Motor neuron (in vitro differentiated cells): ENCODE data around the gene LYZL1. TPM values are rescaled to one million over a fixed set of nuclear protein-coding genes. Genes with fewer than 3 reads are reported as not detected.

ENCODE experiments used
- ATAC-seq, 8 experiments: fragments of 200-7000 bp; cut with Tn5 transposase; replicated peaks in 6 of 8; 2 replicates each; pipeline ENCODE4 v1.8.0; 2021; ENCODE audit warnings: mild to moderate bottlenecking in 8 of 8, moderate library complexity in 8 of 8
- H3K27ac ChIP-seq, 2 donors: fragments of 250-450 bp; sonication (Bioruptor Pico); 2 replicates each; pipeline ENCODE4 v1.9.0; 2021; ENCODE audit warnings: antibody characterized with exemption in 2 of 2, mild to moderate bottlenecking in 2 of 2, moderate library complexity in 1 of 2
- H3K4me1 ChIP-seq, 2 donors: fragments of 250-450 bp; sonication (Bioruptor Pico); replicated peaks in 1 of 2; 2 replicates each; pipeline ENCODE4 v1.6.1; 2021; ENCODE audit warnings: antibody characterized with exemption in 2 of 2, mild to moderate bottlenecking in 2 of 2, moderate library complexity in 1 of 2
- H3K4me3 ChIP-seq, 5 donors: fragments of 250-450 bp; sonication (Bioruptor Pico); 2 replicates each; pipeline ENCODE4 v1.9.0; 2021; ENCODE audit warnings: antibody characterized with exemption in 5 of 5, mild to moderate bottlenecking in 5 of 5, moderate library complexity in 4 of 5
- WGBS, 10 experiments: fragments of 450-650 bp; shearing (Covaris generic); methylation state at CpG; one replicate each; pipeline ENCODE4 v1.0.0; 2022; 5-methylcytosine and 5-hydroxymethylcytosine counted together
- in situ Hi-C, 9 experiments: fragments of 400-800 bp; cut with MboI; loops; one replicate each; pipeline ENCODE4 v1.15.0; 2021; ENCODE audit warnings: low sequenced_read_pairs in 9 of 9, low pct_unique_long_range_greater_than_20kb in 2 of 9; ENCODE audit not compliant: unreplicated experiment in 9 of 9
- total RNA-seq, 8 experiments: library from RNA; unstranded; fragments of 300-600 nt; gene quantifications; 2 replicates each; pipeline versions ENCODE4 v1.2.3 to v1.2.4, GENCODE V29; 2022

The LYZL1 gene
- total RNA-seq, 8 experiments from 2014 or later, result not detected

- H3K27ac ChIP-seq, result no peak overlapping the region
- 0 to 86% (median 41%) methylated on average over 1 to 16 of the region's 18 CpGs; no CpG with 5 or more reads in 2 of the 10 experiments for WGBS, 10 experiments
These were observed 35.8 kb upstream of the LYZL1 start for GRCh38 chr10:29252811-29253689.

GRCh38 chr10:29253690-29254029 is 35.2 kb upstream of the LYZL1 start:
- in situ Hi-C loops, result no loop called here
- 0 to 100% (median 71%) methylated on average over 1 to 3 of the region's 3 CpGs; no CpG with 5 or more reads in 1 of the 10 experiments for WGBS, 10 experiments
- H3K27ac ChIP-seq, result no peak overlapping the region
- ATAC-seq, result no peak
- H3K4me1 ChIP-seq, result peaks cover 7 to 10% of the 10 kb centered on the region in 2 donors
- no peak overlapping the region for H3K4me3 ChIP-seq

More at GRCh38 chr10:29252811-29253689, 35.8 kb upstream of the LYZL1 start:
- peak in 4 of 8 experiments; percentile 19 to 46 (median 26) for ATAC-seq
- Histone ChIP-seq H3K4me1 (peaks cover 7 to 10% of the 10 kb centered on the region in 2 donors), H3K4me3 (no peak overlapping the region)
- in situ Hi-C loops, result no loop called here

GRCh38 chr10:29254123-29255046 is 34.5 kb upstream of the LYZL1 start:
- in situ Hi-C loops, result no loop called here
- H3K27ac ChIP-seq, result no peak overlapping the region
- H3K4me3 ChIP-seq, result no peak overlapping the region
- ATAC-seq, result peak in 5 of 8 experiments; percentile 29 to 70 (median 39)
- 15 to 60% (median 31%) methylated on average over 1 to 6 of the region's 9 CpGs; no CpG with 5 or more reads in 4 of the 10 experiments for WGBS, 10 experiments
- H3K4me1 ChIP-seq, result peaks cover 7 to 10% of the 10 kb centered on the region in 2 donors

- 14 to 100% (median 83%) methylated on average over 1 to 3 of the region's 3 CpGs; no CpG with 5 or more reads in 1 of the 10 experiments for WGBS, 10 experiments
- no peak overlapping the region for H3K27ac ChIP-seq
- peak in 1 of 8 experiments; percentile 25 for ATAC-seq
- in situ Hi-C loops, result no loop called here
- H3K4me1 ChIP-seq, result peaks cover 7 to 10% of the 10 kb centered on the region in 2 donors
- no peak overlapping the region for H3K4me3 ChIP-seq
These were observed 33.8 kb upstream of the LYZL1 start for GRCh38 chr10:29255104-29255503.

- in situ Hi-C loops, result no loop called here
- no peak overlapping the region for H3K27ac ChIP-seq
These were observed 32.9 kb upstream of the LYZL1 start for GRCh38 chr10:29256019-29256418.

GRCh38 chr10:29256586-29256985 is 32.3 kb upstream of the LYZL1 start:
- no peak for ATAC-seq
- Histone ChIP-seq H3K27ac (no peak overlapping the region), H3K4me1 (peaks cover 7 to 10% of the 10 kb centered on the region in 2 donors), H3K4me3 (no peak overlapping the region)
- in situ Hi-C loops, result no loop called here
- WGBS, 10 experiments, result 0 to 100% (median 85%) methylated on average over 1 of the region's 1 CpG; no CpG with 5 or more reads in 1 of the 10 experiments

More at GRCh38 chr10:29256019-29256418, 32.9 kb upstream of the LYZL1 start:
- peaks cover 7 to 10% of the 10 kb centered on the region in 2 donors for H3K4me1 ChIP-seq
- ATAC-seq, result no peak
- H3K4me3 ChIP-seq, result no peak overlapping the region
- 0 to 100% (median 80%) methylated on average over 1 to 7 of the region's 7 CpGs; no CpG with 5 or more reads in 1 of the 10 experiments for WGBS, 10 experiments

GRCh38 chr10:29257106-29257783 is 31.6 kb upstream of the LYZL1 start:
- H3K27ac ChIP-seq, result no peak overlapping the region
- ATAC-seq, result peak in 4 of 8 experiments; percentile 44 to 83 (median 49)
- H3K4me3 ChIP-seq, result no peak overlapping the region
- peaks cover 7 to 10% of the 10 kb centered on the region in 2 donors for H3K4me1 ChIP-seq
- 5 to 100% (median 75%) methylated on average over 1 to 10 of the region's 11 CpGs for WGBS, 10 experiments
- in situ Hi-C loops, result no loop called here

- ATAC-seq, result no peak
- Histone ChIP-seq H3K27ac (no peak overlapping the region), H3K4me1 (peaks cover 6 to 10% of the 10 kb centered on the region in 2 donors), H3K4me3 (no peak overlapping the region)
- in situ Hi-C loops, result no loop called here
- 18 to 100% (median 89%) methylated on average over 1 to 3 of the region's 3 CpGs; no CpG with 5 or more reads in 2 of the 10 experiments for WGBS, 10 experiments
These were observed 31.1 kb upstream of the LYZL1 start for GRCh38 chr10:29257784-29258135.

GRCh38 chr10:29259498-29259897 is 29.4 kb upstream of the LYZL1 start:
- WGBS, 10 experiments, result 0 to 100% (median 71%) methylated on average over 1 to 2 of the region's 2 CpGs; no CpG with 5 or more reads in 2 of the 10 experiments

GRCh38 chr10:29263506-29263905 is 25.4 kb upstream of the LYZL1 start:
- in situ Hi-C loops, result no loop called here
- no peak overlapping the region for H3K27ac ChIP-seq
- 21 to 100% (median 82%) methylated on average over 1 to 5 of the region's 8 CpGs; no CpG with 5 or more reads in 2 of the 10 experiments for WGBS, 10 experiments
- H3K4me1 ChIP-seq, result no peaks in the 10 kb centered on the region
- no peak overlapping the region for H3K4me3 ChIP-seq
- ATAC-seq, result no peak

More at GRCh38 chr10:29259498-29259897, 29.4 kb upstream of the LYZL1 start:
- ATAC-seq, result no peak
- no peak overlapping the region for H3K4me3 ChIP-seq
- in situ Hi-C loops, result no loop called here
- peaks cover 4 to 6% of the 10 kb centered on the region in 2 donors for H3K4me1 ChIP-seq
- no peak overlapping the region for H3K27ac ChIP-seq

- H3K4me1 ChIP-seq, result no peaks in the 10 kb centered on the region
- in situ Hi-C loops, result no loop called here
- H3K4me3 ChIP-seq, result no peak overlapping the region
- ATAC-seq, result peak in 1 of 8 experiments; percentile 99
- 20 to 97% (median 60%) methylated on average over 1 to 7 of the region's 7 CpGs; no CpG with 5 or more reads in 1 of the 10 experiments for WGBS, 10 experiments
- H3K27ac ChIP-seq, result no peak overlapping the region
These were observed 23.6 kb upstream of the LYZL1 start for GRCh38 chr10:29265210-29265768.

- Histone ChIP-seq H3K27ac (no peak overlapping the region), H3K4me3 (no peak overlapping the region), H3K4me1 (no peaks in the 10 kb centered on the region)
- no peak for ATAC-seq
- 0 to 62% (median 50%) methylated on average over 1 to 7 of the region's 8 CpGs; no CpG with 5 or more reads in 1 of the 10 experiments for WGBS, 10 experiments
- in situ Hi-C loops, result no loop called here
These were observed 22.2 kb upstream of the LYZL1 start for GRCh38 chr10:29266641-29267040.
